Liver (tissue), 9 donors: Measurements from ENCODE around the gene HSPB3. TPM values are rescaled to one million over a fixed set of nuclear protein-coding genes. Genes with fewer than 3 reads are reported as not detected.
A peak's percentile ranks its signal among the peaks of the same experiment; 100 is the strongest.

Source experiments
- DNase-seq: peaks from one replicate; pipeline ENCODE4 v3.0.0-alpha.2; 2017; ENCODE audit warnings: low spot score
- H3K27ac ChIP-seq, 2 donors: one replicate each; pipeline ENCODE4 v1.7.0; 2013; ENCODE audit warnings: inconsistent platforms in 2 of 2, low read length in 2 of 2, control low read depth in 1 of 2, low read depth in 1 of 2, mild to moderate bottlenecking in 1 of 2
- H3K27me3 ChIP-seq, 4 donors: one replicate each; pipeline versions ENCODE4 v1.6.1 to v1.7.0; 2013; ENCODE audit warnings: low read length in 3 of 4, inconsistent platforms in 1 of 4, mild to moderate bottlenecking in 1 of 4, moderate library complexity in 1 of 4; ENCODE audit not compliant: control insufficient read depth in 4 of 4, insufficient read depth in 4 of 4
- H3K36me3 ChIP-seq, 4 donors: one replicate each; pipeline versions ENCODE4 v1.6.1 to v1.7.0; 2013; ENCODE audit warnings: low read length in 3 of 4, mild to moderate bottlenecking in 3 of 4, low read depth in 1 of 4, moderate library complexity in 1 of 4; ENCODE audit not compliant: control insufficient read depth in 4 of 4, insufficient read depth in 3 of 4
- H3K4me1 ChIP-seq, 4 donors: one replicate each; pipeline versions ENCODE4 v1.6.1 to v1.7.0; 2013; ENCODE audit warnings: low read length in 3 of 4, mild to moderate bottlenecking in 3 of 4, moderate library complexity in 1 of 4; ENCODE audit not compliant: control insufficient read depth in 4 of 4, insufficient read depth in 4 of 4
- H3K4me3 ChIP-seq, 3 donors: one replicate each; pipeline versions ENCODE4 v1.6.1 to v1.7.0; 2013; ENCODE audit warnings: low read length in 3 of 3, control low read depth in 1 of 3, low read depth in 1 of 3, mild to moderate bottlenecking in 1 of 3
- H3K9ac ChIP-seq, 2 donors: one replicate each; pipeline ENCODE4 v1.7.0; 2013; ENCODE audit warnings: low read length in 2 of 2, mild to moderate bottlenecking in 2 of 2, moderate library complexity in 2 of 2, control low read depth in 1 of 2, low read depth in 1 of 2
- H3K9me3 ChIP-seq, 4 donors: one replicate each; pipeline versions ENCODE4 v1.6.1 to v1.7.0; 2013; ENCODE audit warnings: low read length in 3 of 4; ENCODE audit not compliant: control insufficient read depth in 4 of 4
- EGR1 ChIP-seq, 2 donors: IDR thresholded peaks; 2 replicates each; pipeline ENCODE4 v1.6.1; 2016 to 2018; ENCODE audit warnings: antibody characterized with exemption in 2 of 2, low read depth in 2 of 2
- FOXA1 ChIP-seq: IDR thresholded peaks from 2 replicates; pipeline ENCODE4 v1.6.1; 2016; ENCODE audit warnings: antibody characterized with exemption
- FOXA2 ChIP-seq: IDR thresholded peaks from 2 replicates; pipeline ENCODE4 v1.6.1; 2016; ENCODE audit warnings: antibody characterized with exemption
- GABPA ChIP-seq, 2 donors: IDR thresholded peaks in 1 of 2; conservative IDR thresholded peaks in 1 of 2; 2 replicates each; pipeline ENCODE4 v1.6.1; 2016; ENCODE audit warnings: antibody characterized with exemption in 2 of 2, mild to moderate bottlenecking in 1 of 2, moderate library complexity in 1 of 2
- HNF4A ChIP-seq, 2 donors: conservative IDR thresholded peaks; 2 replicates each; pipeline ENCODE4 v1.6.1; 2016; ENCODE audit warnings: antibody characterized with exemption in 2 of 2, mild to moderate bottlenecking in 2 of 2
- HNF4G ChIP-seq: IDR thresholded peaks from 2 replicates; pipeline ENCODE4 v1.6.1; 2016; ENCODE audit warnings: antibody characterized with exemption
- JUND ChIP-seq, 2 donors: IDR thresholded peaks; 2 replicates each; pipeline ENCODE4 v1.6.1; 2016; ENCODE audit warnings: antibody characterized with exemption in 2 of 2
- NR2F2 ChIP-seq: IDR thresholded peaks from 2 replicates; pipeline ENCODE4 v1.6.1; 2016; ENCODE audit warnings: antibody characterized with exemption
- RAD21 ChIP-seq, 2 donors: IDR thresholded peaks; 2 replicates each; pipeline ENCODE4 v1.6.1; 2016; ENCODE audit warnings: antibody characterized with exemption in 2 of 2, mild to moderate bottlenecking in 2 of 2
- RXRA ChIP-seq, 2 donors: IDR thresholded peaks; 2 replicates each; pipeline ENCODE4 v1.6.1; 2017 to 2018; ENCODE audit warnings: antibody characterized with exemption in 2 of 2, mild to moderate bottlenecking in 1 of 2
- SP1 ChIP-seq: IDR thresholded peaks from 2 replicates; pipeline ENCODE4 v1.6.1; 2018; ENCODE audit warnings: antibody characterized with exemption, mild to moderate bottlenecking
- TAF1 ChIP-seq: conservative IDR thresholded peaks from 2 replicates; pipeline ENCODE4 v1.6.1; 2016; ENCODE audit warnings: antibody characterized with exemption, mild to moderate bottlenecking
- YY1 ChIP-seq: IDR thresholded peaks from 2 replicates; pipeline ENCODE4 v1.6.1; 2016; ENCODE audit warnings: antibody characterized with exemption, mild to moderate bottlenecking
- WGBS: extraction: QIAGEN DNeasy Blood & Tissue Kit; methylation state at CpG from one replicate; pipeline ENCODE4 v1.1.7; 2013; 5-methylcytosine and 5-hydroxymethylcytosine counted together
- polyA plus RNA-seq, 2 donors: library from polyadenylated mRNA; stranded (reverse) in 1 of 2; unstranded in 1 of 2; fragments of 200-250 nt in 1 of 2; fragments of >200 nt in 1 of 2; fragmentation: Nextera tagmentation in 1 of 2; extraction: Ambion mirVana in 1 of 2; gene quantifications; one replicate each; pipeline versions ENCODE4 v1.2.1 to v1.2.3, GENCODE V29; 2013 to 2015
- total RNA-seq, 2 donors: library from RNA; depleted of rRNA; stranded (reverse); fragments of >200 nt; gene quantifications; one replicate each; pipeline ENCODE4 v1.2.3, GENCODE V29; 2014
- TF ChIP-seq, protein P1 (sequence below): IDR thresholded peaks from 2 replicates; pipeline ENCODE4 v1.6.1; 2016; ENCODE audit warnings: antibody characterized with exemption, mild to moderate bottlenecking
- TF ChIP-seq, protein P2 (sequence below): IDR thresholded peaks from 2 replicates; pipeline ENCODE4 v1.6.1; 2016; ENCODE audit warnings: antibody characterized with exemption
- TF ChIP-seq, protein P3 (sequence below): fragments of 150-350 bp; IDR thresholded peaks from 2 replicates; pipeline ENCODE4 v1.5.1; 2017; ENCODE audit warnings: improper control_type of control experiment, low read depth, low read length; ENCODE audit not compliant: missing input control
- TF ChIP-seq, protein P4 (sequence below): IDR thresholded peaks from 2 replicates; pipeline ENCODE4 v1.6.1; 2016; ENCODE audit warnings: antibody characterized with exemption
- TF ChIP-seq, protein P5 (sequence below): IDR thresholded peaks from 2 replicates; pipeline ENCODE4 v1.6.1; 2016; ENCODE audit warnings: antibody characterized with exemption
- donor health status: healthy.
- donor health status: healthy.
- donor health status: healthy.
- donor health status: healthy.
- donor health status: healthy.

The HSPB3 gene
- total and polyA plus RNA-seq, 4 donors, result 0.17 TPM; not detected in 3

DNA sequence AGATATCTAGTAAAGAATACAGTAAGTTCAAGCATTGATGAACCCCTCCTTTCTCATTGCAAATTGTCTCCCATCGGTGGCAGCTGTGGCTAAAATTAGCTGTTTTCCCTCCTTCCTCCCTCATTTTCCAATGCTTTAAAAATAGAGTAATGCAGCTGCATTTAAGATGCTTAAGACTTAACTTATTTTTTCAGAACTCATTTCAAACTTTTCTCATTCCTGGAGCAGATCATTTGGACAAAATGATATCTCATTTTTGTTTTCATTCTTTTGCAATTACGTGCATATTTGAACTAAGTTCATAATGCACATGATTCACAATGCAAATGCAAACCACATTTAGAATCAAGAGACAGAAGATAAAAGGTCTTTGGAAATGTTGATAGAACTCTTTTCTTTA is 14.6 kb downstream of the HSPB3 start:
- DNase-seq, result no peak
- Histone ChIP-seq H3K27me3 (no peaks in the 10 kb centered on the region), H3K9ac (no peak overlapping the region), H3K36me3 (no peaks in the 10 kb centered on the region), H3K27ac (no peak overlapping the region), H3K4me3 (peak overlapping the region in 1 of 3 donors; percentile 1), H3K9me3 (no peaks in the 10 kb centered on the region), H3K4me1 (no peaks in the 10 kb centered on the region)
- TF ChIP-seq HNF4G, result no peak
- no peak for TF ChIP-seq JUND (IDR thresholded peaks at IDR 0.05)
- no peak for TF ChIP-seq EGR1 (IDR thresholded peaks at IDR 0.05; ENCODE audit: low read depth in 2 of 2)
- TF ChIP-seq HNF4A (conservative IDR thresholded peaks at IDR 0.05), result no peak
- TF ChIP-seq FOXA1, result no peak
- TF ChIP-seq, protein P1, sequence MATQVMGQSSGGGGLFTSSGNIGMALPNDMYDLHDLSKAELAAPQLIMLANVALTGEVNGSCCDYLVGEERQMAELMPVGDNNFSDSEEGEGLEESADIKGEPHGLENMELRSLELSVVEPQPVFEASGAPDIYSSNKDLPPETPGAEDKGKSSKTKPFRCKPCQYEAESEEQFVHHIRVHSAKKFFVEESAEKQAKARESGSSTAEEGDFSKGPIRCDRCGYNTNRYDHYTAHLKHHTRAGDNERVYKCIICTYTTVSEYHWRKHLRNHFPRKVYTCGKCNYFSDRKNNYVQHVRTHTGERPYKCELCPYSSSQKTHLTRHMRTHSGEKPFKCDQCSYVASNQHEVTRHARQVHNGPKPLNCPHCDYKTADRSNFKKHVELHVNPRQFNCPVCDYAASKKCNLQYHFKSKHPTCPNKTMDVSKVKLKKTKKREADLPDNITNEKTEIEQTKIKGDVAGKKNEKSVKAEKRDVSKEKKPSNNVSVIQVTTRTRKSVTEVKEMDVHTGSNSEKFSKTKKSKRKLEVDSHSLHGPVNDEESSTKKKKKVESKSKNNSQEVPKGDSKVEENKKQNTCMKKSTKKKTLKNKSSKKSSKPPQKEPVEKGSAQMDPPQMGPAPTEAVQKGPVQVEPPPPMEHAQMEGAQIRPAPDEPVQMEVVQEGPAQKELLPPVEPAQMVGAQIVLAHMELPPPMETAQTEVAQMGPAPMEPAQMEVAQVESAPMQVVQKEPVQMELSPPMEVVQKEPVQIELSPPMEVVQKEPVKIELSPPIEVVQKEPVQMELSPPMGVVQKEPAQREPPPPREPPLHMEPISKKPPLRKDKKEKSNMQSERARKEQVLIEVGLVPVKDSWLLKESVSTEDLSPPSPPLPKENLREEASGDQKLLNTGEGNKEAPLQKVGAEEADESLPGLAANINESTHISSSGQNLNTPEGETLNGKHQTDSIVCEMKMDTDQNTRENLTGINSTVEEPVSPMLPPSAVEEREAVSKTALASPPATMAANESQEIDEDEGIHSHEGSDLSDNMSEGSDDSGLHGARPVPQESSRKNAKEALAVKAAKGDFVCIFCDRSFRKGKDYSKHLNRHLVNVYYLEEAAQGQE, result no peak
- no peak for TF ChIP-seq FOXA2
- TF ChIP-seq GABPA (IDR thresholded peaks at IDR 0.05 in 1 of 2, conservative IDR thresholded peaks at IDR 0.05 in 1 of 2), result no peak
- no peak for TF ChIP-seq RAD21 (IDR thresholded peaks at IDR 0.05)
- no peak for TF ChIP-seq RXRA (IDR thresholded peaks at IDR 0.05)
- no peak for TF ChIP-seq NR2F2
- TF ChIP-seq, protein P2, sequence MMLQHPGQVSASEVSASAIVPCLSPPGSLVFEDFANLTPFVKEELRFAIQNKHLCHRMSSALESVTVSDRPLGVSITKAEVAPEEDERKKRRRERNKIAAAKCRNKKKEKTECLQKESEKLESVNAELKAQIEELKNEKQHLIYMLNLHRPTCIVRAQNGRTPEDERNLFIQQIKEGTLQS, result no peak
- TF ChIP-seq SP1, result no peak
- no peak for TF ChIP-seq YY1
- no peak for TF ChIP-seq TAF1
- TF ChIP-seq, protein P3, sequence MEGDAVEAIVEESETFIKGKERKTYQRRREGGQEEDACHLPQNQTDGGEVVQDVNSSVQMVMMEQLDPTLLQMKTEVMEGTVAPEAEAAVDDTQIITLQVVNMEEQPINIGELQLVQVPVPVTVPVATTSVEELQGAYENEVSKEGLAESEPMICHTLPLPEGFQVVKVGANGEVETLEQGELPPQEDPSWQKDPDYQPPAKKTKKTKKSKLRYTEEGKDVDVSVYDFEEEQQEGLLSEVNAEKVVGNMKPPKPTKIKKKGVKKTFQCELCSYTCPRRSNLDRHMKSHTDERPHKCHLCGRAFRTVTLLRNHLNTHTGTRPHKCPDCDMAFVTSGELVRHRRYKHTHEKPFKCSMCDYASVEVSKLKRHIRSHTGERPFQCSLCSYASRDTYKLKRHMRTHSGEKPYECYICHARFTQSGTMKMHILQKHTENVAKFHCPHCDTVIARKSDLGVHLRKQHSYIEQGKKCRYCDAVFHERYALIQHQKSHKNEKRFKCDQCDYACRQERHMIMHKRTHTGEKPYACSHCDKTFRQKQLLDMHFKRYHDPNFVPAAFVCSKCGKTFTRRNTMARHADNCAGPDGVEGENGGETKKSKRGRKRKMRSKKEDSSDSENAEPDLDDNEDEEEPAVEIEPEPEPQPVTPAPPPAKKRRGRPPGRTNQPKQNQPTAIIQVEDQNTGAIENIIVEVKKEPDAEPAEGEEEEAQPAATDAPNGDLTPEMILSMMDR, result no peak
- TF ChIP-seq, protein P4, sequence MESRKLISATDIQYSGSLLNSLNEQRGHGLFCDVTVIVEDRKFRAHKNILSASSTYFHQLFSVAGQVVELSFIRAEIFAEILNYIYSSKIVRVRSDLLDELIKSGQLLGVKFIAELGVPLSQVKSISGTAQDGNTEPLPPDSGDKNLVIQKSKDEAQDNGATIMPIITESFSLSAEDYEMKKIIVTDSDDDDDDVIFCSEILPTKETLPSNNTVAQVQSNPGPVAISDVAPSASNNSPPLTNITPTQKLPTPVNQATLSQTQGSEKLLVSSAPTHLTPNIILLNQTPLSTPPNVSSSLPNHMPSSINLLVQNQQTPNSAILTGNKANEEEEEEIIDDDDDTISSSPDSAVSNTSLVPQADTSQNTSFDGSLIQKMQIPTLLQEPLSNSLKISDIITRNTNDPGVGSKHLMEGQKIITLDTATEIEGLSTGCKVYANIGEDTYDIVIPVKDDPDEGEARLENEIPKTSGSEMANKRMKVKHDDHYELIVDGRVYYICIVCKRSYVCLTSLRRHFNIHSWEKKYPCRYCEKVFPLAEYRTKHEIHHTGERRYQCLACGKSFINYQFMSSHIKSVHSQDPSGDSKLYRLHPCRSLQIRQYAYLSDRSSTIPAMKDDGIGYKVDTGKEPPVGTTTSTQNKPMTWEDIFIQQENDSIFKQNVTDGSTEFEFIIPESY, result no peak
- TF ChIP-seq, protein P5, sequence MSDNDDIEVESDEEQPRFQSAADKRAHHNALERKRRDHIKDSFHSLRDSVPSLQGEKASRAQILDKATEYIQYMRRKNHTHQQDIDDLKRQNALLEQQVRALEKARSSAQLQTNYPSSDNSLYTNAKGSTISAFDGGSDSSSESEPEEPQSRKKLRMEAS, result no peak
- 53% methylated on average over 2 of the region's 2 CpGs for WGBS
